ENCODE data around the gene PLAAT3.

PLAAT3 gene

GRCh38 chr11:63595296-63595695 lies 18.9 kb downstream of the PLAAT3 start (continued):
- TF ChIP-seq ZNF416 (tag by site-specific recombination; IDR thresholded peaks at IDR 0.05): no peak
- no peak for TF ChIP-seq ZNF449 (tag by site-specific recombination; IDR thresholded peaks at IDR 0.05)
- no peak for TF ChIP-seq ZNF580 (tag by site-specific recombination; IDR thresholded peaks at IDR 0.05)
- TF ChIP-seq ZNF544 (tag by site-specific recombination; IDR thresholded peaks at IDR 0.05): no peak
- TF ChIP-seq ZSCAN16 (tag by site-specific recombination; IDR thresholded peaks at IDR 0.05): no peak
- TF ChIP-seq ZFP69B (tag by site-specific recombination; IDR thresholded peaks at IDR 0.05): no peak
- no peak for TF ChIP-seq ZBTB26 (tag by site-specific recombination; optimal IDR thresholded peaks at IDR 0.05)
- TF ChIP-seq ZNF274 (IDR thresholded peaks at IDR 0.05; ENCODE audit: low read length): no peak
- no peak for TF ChIP-seq ZNF274 (tag by site-specific recombination; IDR thresholded peaks at IDR 0.05; ENCODE audit: borderline replicate concordance)
- no peak for TF ChIP-seq ZNF146 (tag by site-specific recombination; IDR thresholded peaks at IDR 0.05)
- TF ChIP-seq ZNF501 (tag by site-specific recombination; IDR thresholded peaks at IDR 0.05): no peak
- no peak for TF ChIP-seq ZNF549 (tag by site-specific recombination; IDR thresholded peaks at IDR 0.05)
- TF ChIP-seq ZNF433 (tag by site-specific recombination; IDR thresholded peaks at IDR 0.05; ENCODE audit: low read depth): no peak

GRCh38 chr11:63592975-63593395 lies 21.2 kb downstream of the PLAAT3 start:
- no peaks in the 10 kb centered on the region for H3K9me3 ChIP-seq (ENCODE audit: control insufficient read depth, insufficient read depth, low read depth, low read length)
- no peak overlapping the region for H3K27ac ChIP-seq (ENCODE audit: extremely low read depth, low read depth, low read length)
- H3K36me3 ChIP-seq (ENCODE audit: control insufficient read depth in 2 of 2, insufficient read depth in 1 of 2, low read length in 2 of 2): peaks cover 0 to 39% of the 10 kb centered on the region in 2 experiments; a peak in 1 of 3 replicates
- POLR2A ChIA-PET: no interaction called here
- H3K4me3 ChIP-seq (ENCODE audit: low read depth, low read length): no peak overlapping the region
- CTCF ChIA-PET: interaction anchor here (0.6 to 2.3 kb wide), 8 partner anchors 27 to 575 kb away, joined by 3 to 10 read pairs (median 4); no protein-coding TSS in a partner anchor
- TF ChIP-seq ZNF692 (tag by site-specific recombination; IDR thresholded peaks at IDR 0.05) (no peak), ZNF596 (tag by site-specific recombination; IDR thresholded peaks at IDR 0.05) (no peak), ZNF48 (tag by site-specific recombination; IDR thresholded peaks at IDR 0.05) (no peak), REST (tag by site-specific recombination; IDR thresholded peaks at IDR 0.05) (peak; percentile 84), ZNF654 (tag by site-specific recombination; IDR thresholded peaks at IDR 0.05; ENCODE audit: low read depth) (peak; percentile 34; the same call in 1 of the 2 replicates), CTCF (tag by site-specific recombination; IDR thresholded peaks at IDR 0.05) (0 out of 2 replicates have a peak, but pooled peaks have one; percentile 11), HIC1 (tag by site-specific recombination; IDR thresholded peaks at IDR 0.05) (no peak)
- H3K4me1 ChIP-seq (ENCODE audit: control insufficient read depth, insufficient read depth, low read length): no peaks in the 10 kb centered on the region
